ENCODE measurements around the gene SOD1. TPM values are rescaled to one million over a fixed set of nuclear protein-coding genes. Genes with fewer than 3 reads are reported as not detected.

The SOD1 gene
- total RNA-seq, 1 experiment from 2014 or later: 288 TPM

DNA sequence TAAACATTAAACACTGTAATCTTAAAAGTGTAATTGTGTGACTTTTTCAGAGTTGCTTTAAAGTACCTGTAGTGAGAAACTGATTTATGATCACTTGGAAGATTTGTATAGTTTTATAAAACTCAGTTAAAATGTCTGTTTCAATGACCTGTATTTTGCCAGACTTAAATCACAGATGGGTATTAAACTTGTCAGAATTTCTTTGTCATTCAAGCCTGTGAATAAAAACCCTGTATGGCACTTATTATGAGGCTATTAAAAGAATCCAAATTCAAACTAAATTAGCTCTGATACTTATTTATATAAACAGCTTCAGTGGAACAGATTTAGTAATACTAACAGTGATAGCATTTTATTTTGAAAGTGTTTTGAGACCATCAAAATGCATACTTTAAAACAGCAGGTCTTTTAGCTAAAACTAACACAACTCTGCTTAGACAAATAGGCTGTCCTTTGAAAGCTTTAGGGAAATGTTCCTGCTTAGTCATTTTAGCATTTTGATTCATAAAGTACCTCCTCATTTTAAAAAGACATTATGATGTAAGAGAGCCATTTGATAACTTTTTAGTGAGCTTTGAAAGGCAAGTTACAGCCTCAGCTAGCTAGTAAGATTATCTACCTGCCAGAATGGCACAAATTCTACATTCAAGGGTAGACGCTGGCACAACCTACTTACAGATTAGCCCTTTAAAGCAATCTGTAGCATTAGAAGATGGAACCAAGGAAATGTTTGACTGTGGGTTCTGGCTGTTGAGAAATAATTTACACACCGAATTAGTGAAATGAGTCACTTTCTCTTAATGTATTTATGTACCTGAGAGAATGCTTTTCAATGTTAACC, 9.4 kb downstream of the SOD1 start:
- H3K4me2 ChIP-seq: no peak overlapping the region
- H3K36me3 ChIP-seq (ENCODE audit: low read depth): peaks cover 12% of the 10 kb centered on the region
- no peaks in the 10 kb centered on the region for H3K27me3 ChIP-seq (ENCODE audit: insufficient read depth, low read depth)
- intact Hi-C loops (cut with micrococcal nuclease; ENCODE audit: unreplicated experiment): no loop called here
- TF ChIP-seq EZH2 (IDR thresholded peaks at IDR 0.05; ENCODE audit: low read depth): no peak
- TF ChIP-seq, protein P1, sequence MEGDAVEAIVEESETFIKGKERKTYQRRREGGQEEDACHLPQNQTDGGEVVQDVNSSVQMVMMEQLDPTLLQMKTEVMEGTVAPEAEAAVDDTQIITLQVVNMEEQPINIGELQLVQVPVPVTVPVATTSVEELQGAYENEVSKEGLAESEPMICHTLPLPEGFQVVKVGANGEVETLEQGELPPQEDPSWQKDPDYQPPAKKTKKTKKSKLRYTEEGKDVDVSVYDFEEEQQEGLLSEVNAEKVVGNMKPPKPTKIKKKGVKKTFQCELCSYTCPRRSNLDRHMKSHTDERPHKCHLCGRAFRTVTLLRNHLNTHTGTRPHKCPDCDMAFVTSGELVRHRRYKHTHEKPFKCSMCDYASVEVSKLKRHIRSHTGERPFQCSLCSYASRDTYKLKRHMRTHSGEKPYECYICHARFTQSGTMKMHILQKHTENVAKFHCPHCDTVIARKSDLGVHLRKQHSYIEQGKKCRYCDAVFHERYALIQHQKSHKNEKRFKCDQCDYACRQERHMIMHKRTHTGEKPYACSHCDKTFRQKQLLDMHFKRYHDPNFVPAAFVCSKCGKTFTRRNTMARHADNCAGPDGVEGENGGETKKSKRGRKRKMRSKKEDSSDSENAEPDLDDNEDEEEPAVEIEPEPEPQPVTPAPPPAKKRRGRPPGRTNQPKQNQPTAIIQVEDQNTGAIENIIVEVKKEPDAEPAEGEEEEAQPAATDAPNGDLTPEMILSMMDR (conservative IDR thresholded peaks at IDR 0.05): no peak
- no peaks in the 10 kb centered on the region for H3K9me3 ChIP-seq (ENCODE audit: insufficient read depth, low read depth)
- H3K4me3 ChIP-seq: no peak overlapping the region
- peaks cover 5% of the 10 kb centered on the region for H3K79me2 ChIP-seq (ENCODE audit: low read depth)
- ChIA-PET CTCF (no interaction called here), POLR2A (ENCODE audit: unreplicated experiment) (interaction anchor here (0.7 kb wide), 1 partner anchor 45 kb away, joined by 7 read pairs; no protein-coding TSS in a partner anchor)
- peaks cover 52% of the 10 kb centered on the region for H3F3A ChIP-seq (ENCODE audit: insufficient read depth, low read depth)
- H3K27ac ChIP-seq: peak overlapping the region; percentile 13; the same call in 1 of the 2 replicates
- no peaks in the 10 kb centered on the region for H3K9me2 ChIP-seq (ENCODE audit: insufficient read depth)
- BruUV-seq (replicated peaks): no TSS peak
- H3K4me1 ChIP-seq (replicated peaks; ENCODE audit: insufficient read depth): no peaks in the 10 kb centered on the region
- H4K20me1 ChIP-seq (ENCODE audit: insufficient read depth): no peaks in the 10 kb centered on the region; the same call in 1 of the 2 replicates
- H2AFZ ChIP-seq: no peak overlapping the region
- no peak for DNase-seq

DNA sequence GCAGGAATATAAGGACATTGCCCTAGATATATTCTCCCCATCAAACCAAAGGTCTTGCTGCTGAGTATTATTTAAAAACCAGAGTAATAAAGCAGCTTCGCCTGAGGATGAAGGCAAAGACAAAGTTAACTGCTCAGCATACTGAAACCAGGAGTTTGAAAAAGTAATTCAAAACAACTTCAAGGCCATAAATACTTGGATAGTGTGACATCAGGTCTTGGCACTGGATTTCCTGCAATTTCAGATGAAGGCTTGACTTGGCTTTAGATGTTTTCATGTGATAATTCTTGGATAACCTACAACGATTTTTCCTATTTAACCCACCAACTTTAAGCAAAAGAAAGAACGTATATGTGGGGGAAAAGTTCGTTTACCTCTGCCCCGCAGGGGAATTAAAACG, 10.6 kb downstream of the SOD1 start:
- no peaks in the 10 kb centered on the region for H3K9me2 ChIP-seq (ENCODE audit: insufficient read depth)
- no peak overlapping the region for H3K27ac ChIP-seq
- BruUV-seq (replicated peaks): no TSS peak
- no peak overlapping the region for H2AFZ ChIP-seq
- no peaks in the 10 kb centered on the region for H3K9me3 ChIP-seq (ENCODE audit: insufficient read depth, low read depth)
- H3K4me2 ChIP-seq: no peak overlapping the region
- H3K36me3 ChIP-seq (ENCODE audit: low read depth): peaks cover 12% of the 10 kb centered on the region
- H4K20me1 ChIP-seq (ENCODE audit: insufficient read depth): no peaks in the 10 kb centered on the region; the same call in 1 of the 2 replicates
- H3K79me2 ChIP-seq (ENCODE audit: low read depth): no peaks in the 10 kb centered on the region
- ChIA-PET POLR2A (ENCODE audit: unreplicated experiment) (no interaction called here), CTCF (interaction anchor here (0.6 kb wide), 1 partner anchor 63 kb away, joined by 3 read pairs; no protein-coding TSS in a partner anchor)
- H3K4me1 ChIP-seq (replicated peaks; ENCODE audit: insufficient read depth): no peaks in the 10 kb centered on the region
- no peak for DNase-seq
- H3K27me3 ChIP-seq (ENCODE audit: insufficient read depth, low read depth): no peaks in the 10 kb centered on the region
- peaks cover 52% of the 10 kb centered on the region for H3F3A ChIP-seq (ENCODE audit: insufficient read depth, low read depth)
- H3K4me3 ChIP-seq: no peak overlapping the region
- intact Hi-C loops (cut with micrococcal nuclease; ENCODE audit: unreplicated experiment): no loop called here
- TF ChIP-seq, protein P1 (conservative IDR thresholded peaks at IDR 0.05): no peak
- no peak for TF ChIP-seq EZH2 (IDR thresholded peaks at IDR 0.05; ENCODE audit: low read depth)

DNA sequence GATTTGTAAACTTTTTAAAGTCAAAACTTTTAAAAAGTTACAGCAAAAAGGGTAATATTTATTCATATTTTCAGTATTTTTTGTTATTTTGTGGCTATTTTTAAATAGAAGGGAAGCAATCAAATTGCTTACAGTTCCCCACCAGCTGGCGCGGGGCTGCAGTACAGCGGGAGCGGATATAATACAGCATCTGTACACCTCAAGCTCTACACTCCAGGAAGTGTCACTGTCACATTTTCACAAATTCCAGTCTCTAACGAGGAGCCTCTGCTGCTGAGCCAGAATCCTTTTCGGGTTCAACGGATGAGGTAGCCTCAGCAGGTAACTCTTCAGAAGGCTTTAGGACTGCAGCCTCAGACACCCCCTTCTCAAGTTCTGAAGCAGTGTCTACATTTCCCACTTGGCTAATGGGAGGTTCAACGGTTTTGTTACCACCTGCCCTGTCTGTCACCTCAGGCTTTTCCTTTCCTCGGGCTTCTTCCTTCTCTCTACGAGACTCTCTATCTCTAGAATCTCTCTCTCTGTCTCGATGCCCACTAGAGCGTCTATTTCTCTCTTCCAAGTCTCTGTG, 11.7 kb downstream of the SOD1 start:
- POLR2A ChIA-PET (ENCODE audit: unreplicated experiment): interaction anchor here (0.7 kb wide), 1 partner anchor 31 kb away, joined by 18 read pairs; no protein-coding TSS in a partner anchor
- Histone ChIP-seq H3K4me2 (no peak overlapping the region), H3K4me3 (no peak overlapping the region), H3K79me2 (ENCODE audit: low read depth) (no peaks in the 10 kb centered on the region), H3K4me1 (replicated peaks; ENCODE audit: insufficient read depth) (no peaks in the 10 kb centered on the region), H3K27ac (no peak overlapping the region), H4K20me1 (ENCODE audit: insufficient read depth) (no peaks in the 10 kb centered on the region), H3K36me3 (ENCODE audit: low read depth) (peaks cover 12% of the 10 kb centered on the region), H3K9me3 (ENCODE audit: insufficient read depth, low read depth) (no peaks in the 10 kb centered on the region), H2AFZ (no peak overlapping the region), H3F3A (ENCODE audit: insufficient read depth, low read depth) (peaks cover 52% of the 10 kb centered on the region), H3K27me3 (ENCODE audit: insufficient read depth, low read depth) (no peaks in the 10 kb centered on the region), H3K9me2 (ENCODE audit: insufficient read depth) (no peaks in the 10 kb centered on the region)
- TSS peak; percentile 40 for BruUV-seq (replicated peaks)
- no peak for TF ChIP-seq EZH2 (IDR thresholded peaks at IDR 0.05; ENCODE audit: low read depth)
- TF ChIP-seq, protein P1 (conservative IDR thresholded peaks at IDR 0.05): no peak
- intact Hi-C loops (cut with micrococcal nuclease; ENCODE audit: unreplicated experiment): no loop called here
- no peak for DNase-seq
- CTCF ChIA-PET: interaction anchor here (0.6 kb wide), 1 partner anchor 68 kb away, joined by 8 read pairs; no protein-coding TSS in a partner anchor
